Suprapubic skin (tissue), 4 donors: ENCODE data around the gene LIN54. TPM values are rescaled to one million over a fixed set of nuclear protein-coding genes. Genes with fewer than 3 reads are reported as not detected.

Experiments used
- DNase-seq, 2 donors: peaks; one replicate each; pipeline ENCODE4 v3.0.0-alpha.2; 2019; ENCODE audit warnings: low spot score in 2 of 2
- H3K27ac ChIP-seq: fragments of 200-600 bp; sonication (generic); one replicate; pipeline ENCODE4 v1.5.1; 2019
- H3K27me3 ChIP-seq: fragments of 200-600 bp; sonication (generic); one replicate; pipeline ENCODE4 v1.5.1; 2019
- H3K36me3 ChIP-seq: fragments of 200-600 bp; sonication (generic); one replicate; pipeline ENCODE4 v1.5.1; 2019
- H3K4me1 ChIP-seq: fragments of 200-600 bp; sonication (generic); one replicate; pipeline ENCODE4 v1.5.1; 2019
- H3K4me3 ChIP-seq: fragments of 200-600 bp; sonication (generic); one replicate; pipeline ENCODE4 v1.5.1; 2019; ENCODE audit warnings: mild to moderate bottlenecking
- H3K9me3 ChIP-seq: fragments of 200-600 bp; sonication (generic); one replicate; pipeline ENCODE4 v1.5.1; 2019
- CTCF ChIP-seq, 2 donors: fragments of 200-600 bp in 1 of 2; fragments of 450-650 bp in 1 of 2; sonication (generic) in 1 of 2; IDR thresholded peaks; one replicate each; pipeline ENCODE4 v1.5.1; 2016 to 2019; ENCODE audit warnings: antibody characterized with exemption in 2 of 2, mild to moderate bottlenecking in 1 of 2, moderate library complexity in 1 of 2
- EP300 ChIP-seq: sonication (generic); formaldehyde crosslinking; IDR thresholded peaks from one replicate; pipeline ENCODE4 v1.6.1; 2017; ENCODE audit warnings: antibody characterized with exemption
- POLR2A ChIP-seq, 2 donors: fragments of 450-650 bp; IDR thresholded peaks; one replicate each; pipeline ENCODE4 v1.6.1; 2017; ENCODE audit warnings: antibody characterized with exemption in 2 of 2, mild to moderate bottlenecking in 2 of 2, moderate library complexity in 2 of 2
- POLR2AphosphoS5 ChIP-seq, 3 donors: sonication (generic); formaldehyde crosslinking; IDR thresholded peaks; one replicate each; pipeline ENCODE4 v1.6.1; 2017; ENCODE audit warnings: antibody characterized with exemption in 3 of 3
- WGBS: methylation state at CpG from one replicate; pipeline ENCODE4 v1.1.5; 2018; 5-methylcytosine and 5-hydroxymethylcytosine counted together
- total RNA-seq, 4 donors: library from RNA; depleted of rRNA; stranded (reverse); fragments of >200 nt; gene quantifications; one replicate each; pipeline ENCODE4 v1.1.0, GENCODE V29; 2016

LIN54 gene
- total RNA-seq, 4 donors from 2014 or later, result 8.6 to 17.4 (median 15.3) TPM

GRCh38 chr4:82969414-82969813 lies 41.2 kb downstream of the LIN54 start:
- no peaks in the 10 kb centered on the region for H3K27me3 ChIP-seq
- 91% methylated on average over 2 of the region's 2 CpGs for WGBS
- no peak overlapping the region for H3K27ac ChIP-seq
- TF ChIP-seq POLR2A (IDR thresholded peaks at IDR 0.05) (no peak), POLR2AphosphoS5 (IDR thresholded peaks at IDR 0.05) (no peak), CTCF (IDR thresholded peaks at IDR 0.05) (no peak), EP300 (no peak)
- DNase-seq, result no peak
- H3K9me3 ChIP-seq, result no peaks in the 10 kb centered on the region
- H3K4me1 ChIP-seq, result no peaks in the 10 kb centered on the region
- H3K4me3 ChIP-seq, result no peak overlapping the region
- peaks cover 30% of the 10 kb centered on the region for H3K36me3 ChIP-seq

GRCh38 chr4:82968972-82969371 lies 41.7 kb downstream of the LIN54 start:
- H3K36me3 ChIP-seq, result peaks cover 29% of the 10 kb centered on the region
- no peaks in the 10 kb centered on the region for H3K9me3 ChIP-seq
- no peak overlapping the region for H3K4me3 ChIP-seq
- no peak for TF ChIP-seq POLR2AphosphoS5 (IDR thresholded peaks at IDR 0.05)
- no peak for TF ChIP-seq CTCF (IDR thresholded peaks at IDR 0.05)
- no peaks in the 10 kb centered on the region for H3K4me1 ChIP-seq
- no peak for DNase-seq
- no peaks in the 10 kb centered on the region for H3K27me3 ChIP-seq
- 93% methylated on average over 4 of the region's 4 CpGs for whole genome bisulfite sequencing
- no peak overlapping the region for H3K27ac ChIP-seq

GRCh38 chr4:82965763-82966162 lies 44.9 kb downstream of the LIN54 start:
- H3K36me3 ChIP-seq, result peaks cover 31% of the 10 kb centered on the region

GRCh38 chr4:82957045-82957444 lies 53.6 kb downstream of the LIN54 start:
- H3K4me1 ChIP-seq, result no peaks in the 10 kb centered on the region
- no peaks in the 10 kb centered on the region for H3K9me3 ChIP-seq
- H3K27me3 ChIP-seq, result no peaks in the 10 kb centered on the region
- 83% methylated on average over 1 of the region's 1 CpG for WGBS
- no peak overlapping the region for H3K27ac ChIP-seq
- H3K4me3 ChIP-seq, result no peak overlapping the region
- DNase-seq, result no peak
- TF ChIP-seq EP300 (no peak), CTCF (IDR thresholded peaks at IDR 0.05) (no peak), POLR2A (IDR thresholded peaks at IDR 0.05) (no peak), POLR2AphosphoS5 (IDR thresholded peaks at IDR 0.05) (no peak)
- peaks cover 9% of the 10 kb centered on the region for H3K36me3 ChIP-seq

More at GRCh38 chr4:82965763-82966162, 44.9 kb downstream of the LIN54 start:
- Histone ChIP-seq H3K9me3 (no peaks in the 10 kb centered on the region), H3K4me1 (no peaks in the 10 kb centered on the region), H3K4me3 (no peak overlapping the region), H3K27ac (no peak overlapping the region), H3K27me3 (no peaks in the 10 kb centered on the region)
- no peak for TF ChIP-seq POLR2A (IDR thresholded peaks at IDR 0.05)
- TF ChIP-seq EP300, result no peak
- TF ChIP-seq CTCF (IDR thresholded peaks at IDR 0.05), result no peak
- TF ChIP-seq POLR2AphosphoS5 (IDR thresholded peaks at IDR 0.05), result no peak
- WGBS, result 93% methylated on average over 2 of the region's 2 CpGs
- DNase-seq, result no peak

GRCh38 chr4:82954212-82954611 lies 56.4 kb downstream of the LIN54 start:
- Histone ChIP-seq H3K9me3 (no peaks in the 10 kb centered on the region), H3K36me3 (no peaks in the 10 kb centered on the region), H3K4me1 (no peaks in the 10 kb centered on the region), H3K4me3 (no peak overlapping the region), H3K27ac (no peak overlapping the region), H3K27me3 (no peaks in the 10 kb centered on the region)
- TF ChIP-seq CTCF (IDR thresholded peaks at IDR 0.05) (no peak), POLR2AphosphoS5 (IDR thresholded peaks at IDR 0.05) (no peak), POLR2A (IDR thresholded peaks at IDR 0.05) (no peak), EP300 (no peak)
- WGBS, result 92% methylated on average over 4 of the region's 4 CpGs
- no peak for DNase-seq
